HG03520 (cell line): Measurements from ENCODE around the gene ESR1.
"Not testable (repeated sequence)": the region's sequence is repeated elsewhere in the genome, so short reads cannot be mapped to it uniquely, and the experiment has no call there.

Experiments
- ATAC-seq: cut with Tn5 transposase; IDR thresholded peaks from one replicate; pipeline ENCODE4 v1.9.1; 2021; ENCODE audit warnings: mild to moderate bottlenecking, moderate library complexity; ENCODE audit not compliant: unreplicated experiment

Gene ESR1

DNA sequence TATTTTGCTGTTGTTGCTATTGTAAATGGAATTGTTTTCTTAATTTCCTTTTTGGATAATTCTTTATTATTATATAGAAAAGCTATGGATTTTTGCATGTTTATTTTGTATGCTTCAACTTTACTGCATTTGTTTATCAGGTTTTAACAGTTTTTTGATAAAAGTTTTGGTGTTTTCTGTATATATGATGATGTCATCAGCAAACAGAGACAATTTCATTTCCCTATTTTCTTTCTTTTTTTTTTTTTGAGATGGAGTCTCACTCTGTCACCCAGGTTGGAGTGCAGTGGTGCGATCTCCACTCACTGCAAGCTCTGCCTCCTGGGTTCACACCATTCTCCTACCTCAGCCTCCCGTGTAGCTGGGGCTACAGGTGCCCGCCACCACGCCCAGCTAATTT is 156.9 kb downstream of the ESR1 start:
- not testable (repeated sequence) for ATAC-seq

DNA sequence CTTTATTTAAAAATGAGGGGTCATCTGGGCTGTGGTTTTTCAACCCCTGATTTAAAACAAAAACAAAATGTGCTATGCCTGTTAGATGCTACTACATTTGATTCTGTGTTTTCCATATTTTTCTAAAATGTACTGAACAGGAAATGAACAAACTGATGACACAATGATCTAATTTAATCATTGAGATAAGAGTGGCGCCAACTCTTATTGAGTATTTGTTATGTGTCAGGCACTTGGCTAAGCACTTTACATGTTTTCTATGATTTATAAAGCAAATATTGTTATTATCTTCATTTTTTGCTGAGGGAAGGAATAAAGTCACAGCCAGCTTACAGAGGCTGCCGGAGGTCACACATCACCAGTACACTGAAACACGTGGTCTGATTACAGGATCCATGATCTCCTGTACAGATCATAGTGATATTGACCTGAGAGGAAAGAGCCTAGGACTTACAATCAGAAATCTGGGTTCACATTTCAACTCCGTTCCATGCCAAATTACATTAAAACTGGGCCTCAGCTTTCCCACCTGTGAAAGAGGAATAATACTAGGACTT is 166.7 kb downstream of the ESR1 start:
- no peak for ATAC-seq

DNA sequence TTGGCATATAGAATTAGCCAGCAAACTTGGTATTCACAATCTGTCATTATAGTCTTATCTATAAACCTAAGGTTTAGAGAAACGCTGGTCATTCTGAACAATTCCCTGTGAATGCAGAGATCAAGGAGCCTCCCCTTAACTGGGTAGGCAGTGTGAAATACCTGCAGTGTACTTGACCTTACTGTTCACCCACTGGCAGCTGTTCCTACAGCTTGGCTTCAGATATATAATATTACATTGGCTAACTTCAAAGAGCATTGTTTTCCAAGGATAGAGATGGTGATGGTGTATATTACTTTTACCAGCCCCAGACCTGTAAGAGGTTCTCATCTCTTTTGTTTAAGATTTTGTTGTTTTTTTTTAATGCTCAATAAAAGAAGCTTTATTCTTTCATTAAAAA is 168.3 kb downstream of the ESR1 start:
- ATAC-seq: no peak

DNA sequence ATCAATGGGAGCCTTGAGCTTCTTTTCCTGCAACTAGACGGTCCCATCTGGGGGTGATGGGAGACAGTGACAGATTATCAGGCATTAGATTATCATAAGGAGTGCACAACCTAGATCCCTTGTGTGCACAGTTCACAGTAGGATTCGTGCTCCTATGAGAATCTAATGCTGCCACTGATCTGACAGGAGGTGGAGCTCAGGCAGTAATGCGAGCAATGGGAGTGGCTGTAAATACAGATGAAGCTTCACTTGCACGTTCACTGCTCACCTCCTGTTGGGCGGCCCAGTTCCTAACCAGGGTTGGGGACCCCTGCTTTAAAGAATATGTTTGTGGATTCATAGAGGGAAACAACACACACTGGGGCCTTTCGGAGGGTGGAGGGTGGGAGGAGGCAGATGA is 180.7 kb downstream of the ESR1 start:
- not testable (repeated sequence) for ATAC-seq

DNA sequence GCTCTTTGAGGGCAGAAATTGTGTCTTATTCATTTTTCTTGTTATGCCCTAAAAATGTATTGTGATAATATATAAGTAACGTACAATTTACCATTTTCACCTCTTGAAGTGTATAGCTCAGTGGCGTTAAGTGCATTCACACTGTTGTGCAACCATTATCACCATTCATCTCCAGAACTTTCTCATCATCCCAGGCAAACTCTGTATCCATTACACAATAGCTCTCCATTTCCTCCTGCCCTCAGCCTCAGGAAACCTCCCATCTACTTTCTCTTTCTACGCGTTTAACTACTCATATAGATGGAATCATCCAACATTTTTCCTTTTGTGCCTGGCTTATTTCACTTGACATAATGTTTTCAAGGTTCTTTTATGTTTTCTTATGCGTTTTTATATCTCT is 184.6 kb downstream of the ESR1 start:
- no peak for ATAC-seq

DNA sequence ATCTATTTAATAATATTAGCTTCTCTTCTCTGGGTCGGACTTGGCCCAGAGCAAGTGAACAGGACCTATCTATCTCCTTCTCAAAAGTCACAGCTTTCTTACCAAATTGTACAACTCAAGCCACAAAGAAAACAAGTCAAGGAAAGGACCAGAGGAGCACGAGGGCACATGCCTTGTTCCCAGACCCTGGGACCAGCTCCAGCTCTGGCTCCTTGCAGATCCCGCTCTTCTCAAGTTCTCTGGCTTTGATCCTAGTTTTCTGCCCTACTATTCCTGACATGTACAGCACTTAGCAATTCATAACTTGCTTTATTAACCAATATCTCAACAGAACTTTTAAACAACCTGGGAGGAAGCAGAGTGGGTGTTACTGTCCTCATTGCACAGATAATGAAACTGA is 185.9 kb downstream of the ESR1 start:
- no peak for ATAC-seq

DNA sequence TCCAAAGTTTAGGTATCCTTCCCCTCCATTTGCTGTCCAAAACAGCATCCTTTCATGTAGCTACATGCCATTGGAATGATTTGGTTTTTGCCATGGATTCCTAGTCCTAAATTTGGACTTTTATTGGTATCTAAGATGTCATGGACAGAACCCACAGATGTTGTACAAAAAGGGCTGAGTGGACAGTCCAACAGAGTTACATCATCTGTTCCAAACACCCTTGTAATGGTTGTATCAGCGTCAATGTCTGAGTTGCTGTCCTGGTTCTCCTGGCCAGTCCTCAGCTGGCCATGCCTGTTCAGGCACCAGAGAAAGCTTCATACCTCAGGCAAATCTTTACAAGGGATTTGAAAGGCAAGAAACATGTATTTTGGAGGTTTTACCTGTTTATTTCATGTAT is 191.3 kb downstream of the ESR1 start:
- no peak for ATAC-seq

DNA sequence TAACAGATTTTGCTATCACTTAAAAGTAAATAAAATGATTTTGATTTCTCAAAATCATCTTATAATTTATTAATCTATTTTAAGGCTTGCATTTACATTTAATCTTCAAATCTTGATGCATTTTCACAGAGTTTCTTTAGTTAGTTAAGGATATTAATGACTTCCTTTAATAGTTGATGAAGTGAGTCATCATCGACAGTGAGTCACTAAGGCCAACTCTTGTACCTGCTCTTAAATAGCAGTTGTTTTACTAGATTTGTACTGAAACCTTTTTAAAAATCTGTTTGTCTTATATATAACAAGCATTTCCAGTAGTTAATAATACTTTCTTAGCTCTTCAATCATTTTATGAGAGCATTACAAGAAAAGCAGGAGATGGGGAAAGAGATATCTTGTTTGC is 191.7 kb downstream of the ESR1 start:
- no peak for ATAC-seq

DNA sequence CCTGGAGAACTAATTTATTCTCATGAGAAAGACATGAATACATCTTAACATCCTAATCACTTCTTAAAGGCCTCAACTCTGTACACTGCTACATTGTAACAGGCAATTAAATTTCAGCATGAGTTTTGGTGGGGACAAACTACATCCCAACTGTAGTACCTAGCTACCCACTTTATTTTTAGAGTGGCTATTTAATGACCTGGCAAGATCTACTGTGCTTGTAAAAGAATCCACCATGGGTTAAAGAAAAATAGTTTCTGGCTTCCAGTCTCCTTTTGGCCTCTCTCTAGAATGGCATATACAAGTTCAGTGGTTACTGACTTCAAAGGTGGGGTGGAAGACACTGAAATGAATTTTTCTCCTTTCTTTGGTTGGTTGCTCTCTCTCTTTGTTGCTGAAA is 193.9 kb downstream of the ESR1 start:
- ATAC-seq: no peak

DNA sequence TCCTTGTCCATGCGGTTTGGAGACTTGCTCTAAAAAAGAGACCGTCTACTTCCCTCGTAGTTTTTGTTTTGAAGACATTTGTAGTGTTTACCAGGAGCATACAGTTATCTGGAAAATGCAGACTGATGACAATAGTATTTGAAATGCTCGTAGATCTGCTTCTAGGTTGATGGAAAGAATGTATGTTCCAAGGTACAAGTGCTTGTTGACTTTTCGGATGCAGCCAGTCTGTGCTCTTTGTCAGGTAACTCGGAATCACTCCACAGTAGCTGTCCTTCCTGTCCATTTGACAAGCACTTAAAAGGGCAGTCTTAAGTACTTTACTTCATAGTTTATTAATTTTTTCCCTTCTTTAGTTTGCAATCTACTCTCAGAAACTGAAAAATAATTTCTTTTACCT is 194.8 kb downstream of the ESR1 start:
- ATAC-seq: no peak

DNA sequence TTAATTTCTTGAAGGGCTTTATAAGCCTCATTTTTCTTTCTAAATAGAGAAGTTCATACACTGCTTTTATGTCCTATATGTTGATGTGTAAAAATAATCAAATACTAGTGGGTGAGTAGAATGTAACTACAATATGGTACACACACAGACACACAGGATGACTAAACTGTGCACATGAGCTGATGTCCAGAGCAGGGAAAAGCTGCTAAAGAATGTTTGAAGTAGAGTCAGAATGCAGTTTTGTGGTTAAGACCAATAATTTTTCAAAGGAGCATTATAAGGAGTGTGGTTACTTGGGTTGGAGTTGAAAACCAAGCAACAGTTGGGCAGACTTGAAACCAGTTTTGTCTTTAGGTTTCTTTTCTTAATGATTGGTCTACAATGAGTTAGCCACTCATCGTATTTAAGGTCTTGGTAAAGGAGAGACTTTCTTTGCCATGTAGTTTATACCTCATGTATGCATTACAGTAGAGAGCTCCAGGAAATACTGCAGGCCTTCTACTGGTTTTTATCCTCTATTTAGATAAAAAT is 196.6 kb downstream of the ESR1 start:
- no peak for ATAC-seq

DNA sequence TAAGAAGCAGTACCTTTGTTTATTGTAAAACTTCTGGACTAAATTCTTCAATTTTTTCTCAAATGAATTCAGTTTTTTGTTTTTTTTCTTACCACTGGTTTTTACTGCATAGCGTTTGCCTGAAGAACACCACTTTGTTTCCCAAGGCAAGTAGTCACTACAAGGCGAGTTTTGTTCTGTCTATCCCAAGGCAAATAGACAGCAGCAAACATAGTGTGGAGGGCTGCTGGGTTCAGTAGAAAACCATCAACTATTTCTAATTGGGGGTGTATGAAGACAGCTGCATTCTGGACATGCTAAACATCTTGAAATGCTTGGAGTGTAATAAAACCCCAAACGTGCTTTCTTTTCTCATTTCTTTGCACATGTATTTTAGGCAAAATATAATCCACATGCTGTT is 197.4 kb downstream of the ESR1 start:
- no peak for ATAC-seq

DNA sequence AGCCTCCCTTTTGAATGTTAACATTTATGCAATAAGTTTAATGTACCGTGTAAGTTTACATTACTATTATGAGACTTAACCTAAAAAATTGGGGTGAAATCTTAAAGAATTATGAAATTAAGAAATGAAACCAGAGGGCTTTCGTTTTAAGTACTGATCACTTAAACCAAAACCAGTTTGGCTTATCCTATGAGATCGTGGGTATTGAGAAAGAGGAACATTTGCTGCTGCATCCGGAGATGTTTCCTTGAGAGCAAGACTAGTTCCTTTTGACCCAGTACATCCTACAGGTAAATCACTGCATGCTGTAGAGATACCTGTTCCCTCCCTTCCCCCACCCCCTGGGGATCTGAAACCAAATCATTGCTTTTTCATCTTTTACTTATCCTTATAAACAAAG is 201.3 kb downstream of the ESR1 start:
- no peak for ATAC-seq

DNA sequence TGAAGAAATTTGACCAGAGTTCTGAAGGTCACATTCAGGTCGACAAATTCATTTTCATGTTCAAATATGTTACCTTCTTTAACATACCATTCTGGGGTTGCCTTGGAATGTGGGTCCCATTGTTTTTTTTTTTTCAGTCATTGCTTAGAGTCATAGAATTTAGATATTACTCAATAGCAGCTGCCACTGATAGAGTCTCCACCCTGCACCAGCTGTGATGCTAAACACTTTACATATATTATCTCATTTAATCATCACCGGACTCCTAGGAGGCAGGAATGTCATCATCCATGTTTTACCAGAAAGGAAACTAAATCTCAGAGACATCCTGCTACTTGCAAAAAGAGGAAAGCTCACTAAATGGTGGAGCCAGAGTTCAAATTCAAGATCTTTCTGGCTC is 204.7 kb downstream of the ESR1 start:
- no peak for ATAC-seq

DNA sequence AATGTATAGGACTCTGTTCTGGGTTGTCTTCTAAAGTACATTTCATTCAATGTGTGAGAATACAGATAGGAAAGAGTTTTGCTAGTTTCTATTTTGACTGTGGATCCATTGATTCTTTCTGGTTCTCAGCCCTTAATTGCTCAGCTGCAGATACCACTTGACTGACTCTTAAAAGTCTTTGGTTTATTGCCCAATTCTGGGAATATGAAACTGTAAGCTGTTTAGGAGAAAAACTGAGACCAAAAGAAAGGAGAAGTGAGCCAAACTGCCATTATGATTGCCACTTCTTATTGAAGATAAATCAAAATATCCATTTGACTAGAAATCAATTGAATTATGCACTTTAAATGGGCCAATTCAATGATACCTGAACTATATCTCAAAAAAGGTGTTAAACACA is 211.4 kb downstream of the ESR1 start:
- ATAC-seq: no peak

DNA sequence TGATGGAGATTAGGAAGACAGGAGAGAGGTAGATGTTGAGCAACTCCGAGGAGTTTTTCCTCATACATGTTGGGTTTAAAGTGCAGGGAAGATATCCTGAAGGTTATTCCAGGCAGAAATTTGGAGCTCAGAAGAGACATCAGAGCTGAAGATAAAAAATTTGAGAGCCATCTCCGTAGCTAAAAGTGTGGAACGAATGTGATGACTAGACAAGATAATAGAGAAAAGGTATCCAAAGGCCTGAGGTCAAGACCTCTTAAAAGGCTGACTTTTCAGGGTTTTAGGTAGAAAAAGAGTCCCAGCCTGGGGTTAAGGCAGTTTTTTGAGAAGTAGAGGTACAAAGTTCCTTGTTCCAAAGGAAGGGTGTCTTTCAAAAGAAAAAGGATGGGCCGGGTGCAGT is 214.8 kb downstream of the ESR1 start:
- ATAC-seq: no peak

DNA sequence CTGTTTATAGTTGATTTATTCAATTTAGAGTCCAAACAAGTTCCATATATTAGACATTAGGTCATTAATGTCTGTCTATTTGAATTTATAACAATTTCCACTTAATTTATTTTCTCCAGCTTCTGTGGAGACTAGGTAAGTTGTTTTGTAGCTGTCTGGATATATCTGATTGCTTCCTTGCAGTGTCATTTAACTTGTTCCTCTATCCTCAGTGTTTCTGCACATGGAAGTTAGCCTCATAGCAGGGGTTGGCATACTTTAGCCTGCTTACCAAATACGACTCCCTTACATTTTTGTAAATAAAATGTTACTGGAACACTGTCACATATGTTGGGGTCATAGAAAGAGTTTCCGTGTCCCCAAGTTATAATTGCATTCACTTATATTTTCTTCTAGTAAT is 216.1 kb downstream of the ESR1 start:
- ATAC-seq: no peak

DNA sequence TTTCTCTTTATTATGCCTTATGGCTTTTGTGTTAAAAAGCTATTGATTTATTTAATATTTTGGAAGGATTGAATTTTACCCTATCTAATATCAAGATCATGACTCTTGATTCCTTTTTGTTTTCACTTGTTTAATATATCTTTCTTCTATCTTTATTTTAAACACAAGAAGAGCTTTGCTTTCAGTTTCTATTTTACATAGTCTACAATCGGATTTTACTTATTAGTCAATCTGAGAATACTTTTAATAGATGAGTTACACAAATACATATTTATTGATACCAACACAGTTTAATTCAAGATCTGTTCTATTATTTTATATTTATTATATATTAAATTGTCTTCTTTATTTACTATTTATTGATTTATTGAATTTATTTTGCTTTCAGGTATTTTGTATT is 218.8 kb downstream of the ESR1 start:
- ATAC-seq: no peak

DNA sequence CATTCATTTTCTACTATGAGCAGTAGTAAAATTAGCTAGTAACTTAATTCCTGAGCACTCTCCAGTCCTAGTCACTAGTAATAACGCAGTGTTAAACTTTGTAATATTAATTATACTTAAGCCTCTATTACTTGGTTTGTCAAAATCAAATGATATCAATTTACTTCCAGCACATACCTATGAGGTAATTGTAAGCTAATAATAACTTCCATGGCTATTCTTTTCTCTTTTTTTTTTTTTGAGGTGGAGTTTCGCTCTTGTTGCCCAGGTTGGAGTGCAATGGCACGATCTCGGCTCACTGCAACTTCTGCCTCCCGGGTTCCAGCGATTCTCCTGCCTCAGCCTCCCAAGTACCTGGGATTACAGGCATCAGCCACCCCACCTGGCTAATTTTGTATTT is 219.3 kb downstream of the ESR1 start:
- ATAC-seq: not testable (repeated sequence)

DNA sequence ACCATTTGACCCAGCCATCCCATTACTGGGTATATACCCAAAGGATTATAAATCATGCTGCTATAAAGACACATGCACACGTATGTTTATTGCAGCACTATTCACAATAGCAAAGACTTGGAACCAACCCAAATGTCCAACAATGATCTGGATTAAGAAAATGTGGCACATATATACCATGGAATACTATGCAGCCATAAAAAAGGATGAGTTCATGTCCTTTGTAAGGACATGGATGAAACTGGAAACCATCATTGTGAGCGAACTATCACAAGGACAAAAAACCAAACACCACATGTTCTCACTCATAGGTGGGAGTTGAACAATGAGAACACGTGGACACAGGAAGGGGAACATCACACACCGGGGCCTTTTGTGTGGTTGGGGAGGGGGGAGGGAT is 226.3 kb downstream of the ESR1 start:
- ATAC-seq: not testable (repeated sequence)

DNA sequence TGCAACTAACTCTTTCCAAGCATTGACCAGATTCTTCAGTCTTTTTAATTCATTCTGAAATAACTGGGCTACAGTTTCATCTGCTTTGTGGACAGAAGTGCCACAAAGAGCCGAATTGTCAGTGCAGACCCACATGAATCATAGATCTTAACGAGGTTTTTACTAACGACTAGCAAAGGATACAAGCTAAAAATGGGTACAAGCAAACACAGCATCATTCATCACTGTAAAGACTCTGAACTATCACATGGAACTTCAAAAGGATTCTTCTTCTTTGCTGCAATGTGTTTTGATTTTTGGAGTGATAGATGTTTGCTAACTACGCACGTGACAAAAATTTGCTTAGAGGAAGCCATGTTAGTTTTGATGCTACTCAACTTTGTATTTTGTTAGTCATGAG is 227.1 kb downstream of the ESR1 start:
- ATAC-seq: no peak

DNA sequence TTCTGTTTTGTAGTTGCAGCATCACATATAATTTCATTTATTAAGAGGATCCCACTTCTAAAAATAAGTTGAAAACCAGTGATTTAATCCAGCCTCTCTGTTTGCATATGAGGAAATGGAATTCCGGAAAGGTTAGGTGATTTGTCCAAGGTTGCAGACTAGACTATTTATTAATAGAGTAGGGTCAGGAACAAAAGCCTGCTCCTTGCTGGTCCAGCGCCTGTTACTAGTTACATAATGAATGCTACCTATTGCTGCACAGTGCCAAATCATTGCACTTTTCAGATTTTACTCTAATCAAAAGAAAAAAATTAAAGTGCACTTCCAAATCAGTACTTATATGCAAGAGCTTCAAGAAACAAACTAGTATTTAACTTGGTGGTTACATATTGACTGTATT is 238.6 kb downstream of the ESR1 start:
- no peak for ATAC-seq

DNA sequence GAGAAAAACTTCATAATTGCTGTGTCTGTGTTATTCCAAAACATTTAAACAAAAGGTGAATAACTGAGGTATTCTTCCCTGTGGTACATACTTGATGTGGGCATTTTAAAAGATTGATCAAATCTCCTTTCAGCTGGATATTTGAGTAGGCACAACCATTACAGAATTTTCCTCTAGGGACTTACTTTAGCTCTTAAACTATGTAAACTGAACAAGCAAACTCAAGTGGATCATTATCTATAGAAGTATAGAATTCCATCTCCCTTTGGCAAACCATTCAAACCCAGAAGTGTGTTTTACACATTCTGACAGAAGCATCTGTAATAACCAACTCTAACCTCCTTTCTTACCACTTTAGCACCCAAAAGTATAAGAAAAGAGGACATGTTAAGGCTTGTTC is 241.4 kb downstream of the ESR1 start:
- ATAC-seq: no peak

DNA sequence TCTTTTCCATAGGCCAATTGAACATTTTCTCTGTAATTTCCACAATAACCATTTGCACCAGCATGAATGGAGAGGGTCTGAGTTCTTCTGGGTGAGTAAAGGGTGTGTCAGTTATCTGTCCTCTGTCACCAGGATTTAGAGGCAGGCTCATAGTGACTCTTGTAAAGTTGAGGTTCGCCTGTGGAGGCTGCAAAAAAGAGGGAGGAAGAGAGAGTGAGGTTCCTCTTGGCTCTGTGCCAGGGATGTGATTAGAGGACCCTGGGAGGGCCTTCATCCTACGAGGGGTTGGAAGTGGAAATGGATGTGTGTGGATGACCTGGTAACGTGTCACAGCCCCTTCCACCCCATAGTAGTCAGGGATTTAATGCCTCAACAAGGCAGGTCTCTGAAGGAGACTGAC is 242.0 kb downstream of the ESR1 start:
- no peak for ATAC-seq
